ENCODE results near the gene FRS3.
A peak's percentile ranks its signal among the peaks of the same experiment; 100 is the strongest.

FRS3 gene

DNA sequence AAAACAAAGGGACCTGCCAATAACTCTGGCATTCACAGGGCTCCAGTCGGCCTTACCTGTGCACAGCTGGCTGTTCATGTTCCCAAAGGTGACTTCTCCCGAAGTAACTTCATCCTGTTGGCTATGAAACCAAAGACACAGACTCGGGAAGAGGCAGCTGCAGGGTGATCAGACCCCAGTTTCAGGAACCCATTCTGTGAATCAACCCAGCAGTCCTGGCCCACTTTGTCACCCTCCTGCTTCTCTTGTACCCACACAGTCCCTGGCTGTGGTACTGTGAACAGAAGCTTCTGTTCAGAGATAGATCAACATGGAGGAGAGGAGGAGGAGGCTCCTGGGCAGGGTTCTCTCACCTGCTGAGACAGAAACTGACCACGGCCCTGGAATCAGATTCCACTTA lies 23.8 kb downstream of the FRS3 start:
- Histone ChIP-seq H3K36me3 (ENCODE audit: control insufficient read depth in 2 of 2, insufficient read depth in 1 of 2, low read length in 2 of 2) (no peaks in the 10 kb centered on the region), H3K9me3 (ENCODE audit: control insufficient read depth, insufficient read depth, low read depth, low read length) (no peaks in the 10 kb centered on the region), H3K4me1 (ENCODE audit: control insufficient read depth, insufficient read depth, low read length) (no peaks in the 10 kb centered on the region), H3K27ac (ENCODE audit: extremely low read depth, low read depth, low read length) (no peak overlapping the region), H3K4me3 (ENCODE audit: low read depth, low read length) (no peak overlapping the region)
- ChIA-PET POLR2A (no interaction called here), CTCF (interaction anchor here (0.6 kb wide), 2 partner anchors 165 to 416 kb away, joined by 3 read pairs; partner anchors contain the start of genes BYSL and MED20)
- TF ChIP-seq HOXD13 (CRISPR knock-in tag; IDR thresholded peaks at IDR 0.05; ENCODE audit: borderline replicate concordance) = no peak
- no peak for TF ChIP-seq ZBTB7A (tag by site-specific recombination; IDR thresholded peaks at IDR 0.05; ENCODE audit: low read depth)
- TF ChIP-seq ZNF664 (tag by site-specific recombination; IDR thresholded peaks at IDR 0.05) = no peak
- TF ChIP-seq, protein P1, sequence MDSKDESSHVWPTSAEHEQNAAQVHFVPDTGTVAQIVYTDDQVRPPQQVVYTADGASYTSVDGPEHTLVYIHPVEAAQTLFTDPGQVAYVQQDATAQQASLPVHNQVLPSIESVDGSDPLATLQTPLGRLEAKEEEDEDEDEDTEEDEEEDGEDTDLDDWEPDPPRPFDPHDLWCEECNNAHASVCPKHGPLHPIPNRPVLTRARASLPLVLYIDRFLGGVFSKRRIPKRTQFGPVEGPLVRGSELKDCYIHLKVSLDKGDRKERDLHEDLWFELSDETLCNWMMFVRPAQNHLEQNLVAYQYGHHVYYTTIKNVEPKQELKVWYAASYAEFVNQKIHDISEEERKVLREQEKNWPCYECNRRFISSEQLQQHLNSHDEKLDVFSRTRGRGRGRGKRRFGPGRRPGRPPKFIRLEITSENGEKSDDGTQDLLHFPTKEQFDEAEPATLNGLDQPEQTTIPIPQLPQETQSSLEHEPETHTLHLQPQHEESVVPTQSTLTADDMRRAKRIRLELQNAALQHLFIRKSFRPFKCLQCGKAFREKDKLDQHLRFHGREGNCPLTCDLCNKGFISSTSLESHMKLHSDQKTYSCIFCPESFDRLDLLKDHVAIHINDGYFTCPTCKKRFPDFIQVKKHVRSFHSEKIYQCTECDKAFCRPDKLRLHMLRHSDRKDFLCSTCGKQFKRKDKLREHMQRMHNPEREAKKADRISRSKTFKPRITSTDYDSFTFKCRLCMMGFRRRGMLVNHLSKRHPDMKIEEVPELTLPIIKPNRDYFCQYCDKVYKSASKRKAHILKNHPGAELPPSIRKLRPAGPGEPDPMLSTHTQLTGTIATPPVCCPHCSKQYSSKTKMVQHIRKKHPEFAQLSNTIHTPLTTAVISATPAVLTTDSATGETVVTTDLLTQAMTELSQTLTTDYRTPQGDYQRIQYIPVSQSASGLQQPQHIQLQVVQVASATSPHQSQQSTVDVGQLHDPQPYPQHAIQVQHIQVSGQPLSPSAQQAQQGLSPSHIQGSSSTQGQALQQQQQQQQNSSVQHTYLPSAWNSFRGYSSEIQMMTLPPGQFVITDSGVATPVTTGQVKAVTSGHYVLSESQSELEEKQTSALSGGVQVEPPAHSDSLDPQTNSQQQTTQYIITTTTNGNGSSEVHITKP (tag by site-specific recombination; IDR thresholded peaks at IDR 0.05) = no peak
- TF ChIP-seq ZNF596 (tag by site-specific recombination; IDR thresholded peaks at IDR 0.05) = no peak
- no peak for TF ChIP-seq ZSCAN16 (tag by site-specific recombination; IDR thresholded peaks at IDR 0.05)
- TF ChIP-seq ZNF624 (tag by site-specific recombination; IDR thresholded peaks at IDR 0.05) = no peak
- TF ChIP-seq GLI4 (tag by site-specific recombination; IDR thresholded peaks at IDR 0.05) = no peak
- TF ChIP-seq ZNF37A (tag by site-specific recombination; IDR thresholded peaks at IDR 0.05) = no peak
- TF ChIP-seq ZNF174 (tag by site-specific recombination; IDR thresholded peaks at IDR 0.05) = no peak
- no peak for TF ChIP-seq ZNF155 (tag by site-specific recombination; IDR thresholded peaks at IDR 0.05)
- no peak for TF ChIP-seq ZNF10 (tag by site-specific recombination; IDR thresholded peaks at IDR 0.05)
- TF ChIP-seq ZFP41 (tag by site-specific recombination; IDR thresholded peaks at IDR 0.05; ENCODE audit: borderline replicate concordance) = no peak
- TF ChIP-seq, protein P2, sequence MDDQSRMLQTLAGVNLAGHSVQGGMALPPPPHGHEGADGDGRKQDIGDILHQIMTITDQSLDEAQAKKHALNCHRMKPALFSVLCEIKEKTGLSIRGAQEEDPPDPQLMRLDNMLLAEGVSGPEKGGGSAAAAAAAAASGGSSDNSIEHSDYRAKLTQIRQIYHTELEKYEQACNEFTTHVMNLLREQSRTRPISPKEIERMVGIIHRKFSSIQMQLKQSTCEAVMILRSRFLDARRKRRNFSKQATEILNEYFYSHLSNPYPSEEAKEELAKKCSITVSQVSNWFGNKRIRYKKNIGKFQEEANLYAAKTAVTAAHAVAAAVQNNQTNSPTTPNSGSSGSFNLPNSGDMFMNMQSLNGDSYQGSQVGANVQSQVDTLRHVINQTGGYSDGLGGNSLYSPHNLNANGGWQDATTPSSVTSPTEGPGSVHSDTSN (CRISPR knock-in tag; IDR thresholded peaks at IDR 0.05) = no peak
- TF ChIP-seq ZNF114 (tag by site-specific recombination; IDR thresholded peaks at IDR 0.05) = no peak
- no peak for TF ChIP-seq ZNF311 (tag by site-specific recombination; IDR thresholded peaks at IDR 0.05; ENCODE audit: borderline replicate concordance)
- no peak for TF ChIP-seq TCF7L2 (IDR thresholded peaks at IDR 0.05; ENCODE audit: borderline replicate concordance, low read depth, low read length)
- no peak for TF ChIP-seq SETDB1 (IDR thresholded peaks at IDR 0.05; ENCODE audit: insufficient read length, low read length)

DNA sequence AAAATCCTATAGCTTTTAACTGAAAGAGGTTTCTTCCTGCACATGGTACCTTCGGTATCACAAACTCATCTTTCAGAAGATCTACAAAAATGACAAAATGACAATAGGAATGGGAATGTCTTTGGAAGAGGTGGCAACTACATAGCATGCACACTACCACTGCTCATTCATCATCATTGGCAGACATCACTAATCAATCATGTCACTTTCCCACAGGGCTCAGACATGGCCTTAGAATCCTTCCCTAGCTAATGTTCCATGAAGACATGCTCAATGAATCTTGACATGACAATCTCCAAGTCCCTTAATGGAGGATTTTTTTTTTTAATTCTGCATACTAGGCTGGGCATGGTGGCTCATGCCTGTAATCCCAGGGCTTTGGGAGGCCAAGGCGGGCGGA lies 29.3 kb downstream of the FRS3 start:
- Histone ChIP-seq H3K27ac (ENCODE audit: extremely low read depth, low read depth, low read length) (no peak overlapping the region), H3K36me3 (ENCODE audit: control insufficient read depth in 2 of 2, insufficient read depth in 1 of 2, low read length in 2 of 2) (no peaks in the 10 kb centered on the region), H3K4me3 (ENCODE audit: low read depth, low read length) (no peak overlapping the region), H3K9me3 (ENCODE audit: control insufficient read depth, insufficient read depth, low read depth, low read length) (no peaks in the 10 kb centered on the region), H3K4me1 (ENCODE audit: control insufficient read depth, insufficient read depth, low read length) (no peaks in the 10 kb centered on the region)
- ChIA-PET POLR2A (no interaction called here), CTCF (interaction anchor here (1.4 to 2.8 kb wide), 3 partner anchors 16 to 45 kb away, joined by 3 to 18 read pairs (median 13); partner anchors contain the start of gene TFEB)
- no peak for TF ChIP-seq ZNF433 (tag by site-specific recombination; IDR thresholded peaks at IDR 0.05; ENCODE audit: low read depth)
- TF ChIP-seq YY1 (tag by site-specific recombination; IDR thresholded peaks at IDR 0.05) = no peak
- TF ChIP-seq ZBTB17 (tag by site-specific recombination; IDR thresholded peaks at IDR 0.05) = peak; percentile 86
- no peak for TF ChIP-seq ZFP41 (tag by site-specific recombination; IDR thresholded peaks at IDR 0.05; ENCODE audit: borderline replicate concordance)
